Lung (tissue), 12 donors: ENCODE results near the gene GIPC2. TPM values are rescaled to one million over a fixed set of nuclear protein-coding genes. Genes with fewer than 3 reads are reported as not detected.
A peak's percentile ranks its signal among the peaks of the same experiment; 100 is the strongest.

Experiments used
- ATAC-seq: fragments of 200-7000 bp; cut with Tn5 transposase; one replicate; pipeline ENCODE4 v1.9.1; 2020; ENCODE audit warnings: moderate number of reproducible peaks; ENCODE audit not compliant: insufficient read depth, low FRiP score
- DNase-seq, 3 donors: peaks; one replicate each; pipeline ENCODE4 v3.0.0-alpha.2; 2013 to 2017
- H3K27ac ChIP-seq, 2 donors: one replicate each; pipeline ENCODE4 v1.5.1; 2013; ENCODE audit warnings: mild to moderate bottlenecking in 2 of 2, moderate library complexity in 2 of 2, control low read depth in 1 of 2, inconsistent platforms in 1 of 2, low read depth in 1 of 2, low read length in 1 of 2
- H3K27me3 ChIP-seq, 3 donors: one replicate each; pipeline ENCODE4 v1.5.1; 2013; ENCODE audit warnings: low read length in 2 of 3; ENCODE audit not compliant: control insufficient read depth in 3 of 3, insufficient read depth in 3 of 3
- H3K36me3 ChIP-seq, 4 donors: one replicate each; pipeline ENCODE4 v1.5.1; 2013; ENCODE audit warnings: low read length in 4 of 4, mild to moderate bottlenecking in 1 of 4, moderate library complexity in 1 of 4; ENCODE audit not compliant: control insufficient read depth in 4 of 4, insufficient read depth in 4 of 4
- H3K4me1 ChIP-seq, 5 donors: one replicate each; pipeline ENCODE4 v1.5.1; 2013; ENCODE audit warnings: low read length in 5 of 5, mild to moderate bottlenecking in 2 of 5, moderate library complexity in 1 of 5; ENCODE audit not compliant: control insufficient read depth in 5 of 5, insufficient read depth in 5 of 5
- H3K4me3 ChIP-seq: one replicate; pipeline ENCODE4 v1.5.1; 2013; ENCODE audit warnings: mild to moderate bottlenecking, control low read depth, moderate library complexity
- H3K9ac ChIP-seq, 2 donors: one replicate each; pipeline ENCODE4 v1.5.1; 2013; ENCODE audit warnings: low read length in 2 of 2, control low read depth in 1 of 2; ENCODE audit not compliant: insufficient read depth in 1 of 2
- H3K9me3 ChIP-seq, 4 donors: one replicate each; pipeline ENCODE4 v1.5.1; 2013; ENCODE audit warnings: low read length in 3 of 4, mild to moderate bottlenecking in 1 of 4, moderate library complexity in 1 of 4; ENCODE audit not compliant: control insufficient read depth in 4 of 4, insufficient read depth in 3 of 4
- CTCF ChIP-seq: IDR thresholded peaks from 2 replicates; pipeline ENCODE4 v1.5.1; 2012; ENCODE audit warnings: mild to moderate bottlenecking; ENCODE audit errors: control extremely low read depth, extremely low read depth
- WGBS, 2 donors: extraction: QIAGEN DNeasy Blood & Tissue Kit; methylation state at CpG; one replicate each; pipeline ENCODE4 v1.1.7; 2013; 5-methylcytosine and 5-hydroxymethylcytosine counted together
- polyA plus RNA-seq, 2 donors: library from polyadenylated mRNA; stranded (reverse); fragments of 200-250 nt; gene quantifications; one replicate each; pipeline ENCODE4 v1.2.1, GENCODE V29; 2013
- total RNA-seq, 2 donors: library from RNA; depleted of rRNA in 1 of 2; stranded (reverse); fragments of >200 nt in 1 of 2; gene quantifications; one replicate each; pipeline ENCODE4 v1.2.1, GENCODE V29; 2014 to 2021
- donor health status: control.
- donor health status: control.
- donor health status: Bipolar disorder and iron deficiency.
- donor health status: healthy.
- donor health status: DM: yes; HTN: yes; CAD: no.

The GIPC2 gene
- total and polyA plus RNA-seq, 4 donors, result 0.94 to 2.5 (median 1.8) TPM

DNA sequence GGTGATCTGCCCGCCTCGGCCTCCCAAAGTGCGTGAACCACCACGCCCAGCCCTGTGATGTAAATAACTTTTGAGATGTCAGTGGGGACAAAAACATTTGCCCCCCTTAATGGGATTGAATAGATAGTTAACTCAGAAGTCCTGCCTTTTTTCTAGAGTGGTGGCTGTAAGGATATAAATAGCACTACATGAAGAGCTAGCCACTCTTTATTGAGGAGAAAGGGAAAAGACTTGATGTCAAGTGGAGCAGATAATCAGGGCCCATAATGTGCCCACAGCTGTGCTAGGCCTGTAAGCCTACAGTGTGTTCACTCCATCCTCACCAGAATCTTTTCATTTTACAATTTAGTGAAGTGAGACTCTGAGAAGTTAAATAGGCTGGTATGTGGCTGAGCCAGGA is 3.6 kb downstream of the GIPC2 start:
- no peak for ATAC-seq

DNA sequence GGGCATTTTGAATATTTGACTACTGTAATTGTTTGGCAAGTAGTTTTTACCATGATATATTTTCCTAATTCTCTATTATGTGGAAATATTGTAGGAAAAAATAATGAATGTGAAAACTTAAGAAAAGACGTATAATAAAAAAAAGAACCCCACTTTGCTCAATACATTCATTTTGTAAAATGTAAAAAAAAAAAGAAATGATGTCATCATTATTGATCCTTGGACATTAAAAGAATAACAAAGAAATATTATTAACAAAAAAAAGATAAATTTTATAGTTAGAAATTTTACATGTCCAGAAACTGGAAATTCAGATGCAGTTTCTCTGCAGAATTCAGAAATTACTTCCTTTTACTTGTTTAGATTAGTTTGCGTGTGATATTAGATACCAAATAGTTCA is 5.2 kb downstream of the GIPC2 start:
- TF ChIP-seq CTCF, result no peak
- Histone ChIP-seq H3K9ac (no peak overlapping the region), H3K4me1 (peaks cover 3 to 25% (median 7%) of the 10 kb centered on the region in 5 donors), H3K4me3 (no peak overlapping the region), H3K27me3 (peaks cover 0 to 28% (median 17%) of the 10 kb centered on the region in 3 donors), H3K9me3 (no peaks in the 10 kb centered on the region), H3K27ac (no peak overlapping the region), H3K36me3 (peaks cover 0 to 3% (median 0%) of the 10 kb centered on the region in 4 donors)
- ATAC-seq (no peak), DNase-seq (no peak)
- WGBS, 2 donors, result 94 to 95% methylated on average over 2 of the region's 2 CpGs

More for the DNA sequence above, 3.6 kb downstream of the GIPC2 start:
- no peak overlapping the region for H3K4me3 ChIP-seq
- 95 to 97% methylated on average over 4 of the region's 4 CpGs for WGBS, 2 donors
- no peak overlapping the region for H3K9ac ChIP-seq
- TF ChIP-seq CTCF, result no peak
- peaks cover 3 to 17% (median 8%) of the 10 kb centered on the region in 5 donors for H3K4me1 ChIP-seq
- H3K27me3 ChIP-seq, result peaks cover 0 to 41% (median 26%) of the 10 kb centered on the region in 3 donors
- no peak for DNase-seq
- H3K27ac ChIP-seq, result peak overlapping the region in 1 of 2 donors; percentile 35
- H3K36me3 ChIP-seq, result peaks cover 0 to 3% (median 0%) of the 10 kb centered on the region in 4 donors
- peaks cover 0 to 2% (median 0%) of the 10 kb centered on the region in 4 donors for H3K9me3 ChIP-seq

DNA sequence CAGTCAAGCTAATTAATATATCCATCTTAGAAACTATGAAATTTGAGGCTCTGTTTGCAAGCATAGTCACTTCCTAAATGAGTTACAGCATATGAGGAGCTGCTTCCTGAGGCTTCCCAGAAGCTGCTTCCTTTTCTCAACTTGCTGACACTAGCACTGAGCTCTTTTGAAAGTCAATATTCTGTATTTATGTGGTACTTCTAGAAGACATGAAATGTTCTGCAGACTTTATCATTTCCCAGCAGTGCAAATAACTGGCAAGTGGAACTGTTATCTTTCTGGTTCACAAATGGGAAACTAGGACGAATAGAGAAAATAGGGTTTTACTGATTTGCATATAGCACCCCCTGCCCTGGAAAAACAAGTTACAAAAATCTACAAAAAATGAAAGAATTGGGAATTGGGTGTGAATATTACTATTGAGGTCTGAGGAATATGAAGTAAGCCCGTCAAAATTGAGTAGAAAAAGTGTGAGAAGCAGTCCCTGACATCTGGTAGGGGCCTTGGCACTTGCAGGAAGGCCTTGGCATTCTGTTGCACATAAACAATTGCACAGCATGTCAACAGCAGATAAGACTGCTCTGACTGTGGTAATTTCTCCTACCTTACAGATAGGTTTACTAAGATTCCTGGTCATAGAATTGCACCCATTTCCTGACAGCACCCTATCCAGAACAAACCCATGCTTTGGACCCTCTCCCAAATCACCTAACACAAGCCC is 7.1 kb downstream of the GIPC2 start:
- TF ChIP-seq CTCF, result no peak
- peaks cover 0 to 26% (median 0%) of the 10 kb centered on the region in 5 donors for H3K4me1 ChIP-seq
- peaks cover 0 to 3% (median 0%) of the 10 kb centered on the region in 4 donors for H3K36me3 ChIP-seq
- no peaks in the 10 kb centered on the region for H3K9me3 ChIP-seq
- WGBS, 2 donors, result 25 to 56% methylated on average over 2 of the region's 2 CpGs
- ATAC-seq, result no peak
- DNase-seq, result peak in 1 of 3 donors; percentile 33
- no peak overlapping the region for H3K9ac ChIP-seq
- peaks cover 0 to 10% (median 1%) of the 10 kb centered on the region in 3 donors for H3K27me3 ChIP-seq
- H3K4me3 ChIP-seq, result no peak overlapping the region
- peak overlapping the region in 1 of 2 donors; percentile 66 for H3K27ac ChIP-seq
